ENCODE data around the gene DYNC1I1. TPM values are rescaled to one million over a fixed set of nuclear protein-coding genes. Genes with fewer than 3 reads are reported as not detected.

Gene DYNC1I1
- total RNA-seq, 1 donor from 2014 or later: 24.3 TPM

DNA sequence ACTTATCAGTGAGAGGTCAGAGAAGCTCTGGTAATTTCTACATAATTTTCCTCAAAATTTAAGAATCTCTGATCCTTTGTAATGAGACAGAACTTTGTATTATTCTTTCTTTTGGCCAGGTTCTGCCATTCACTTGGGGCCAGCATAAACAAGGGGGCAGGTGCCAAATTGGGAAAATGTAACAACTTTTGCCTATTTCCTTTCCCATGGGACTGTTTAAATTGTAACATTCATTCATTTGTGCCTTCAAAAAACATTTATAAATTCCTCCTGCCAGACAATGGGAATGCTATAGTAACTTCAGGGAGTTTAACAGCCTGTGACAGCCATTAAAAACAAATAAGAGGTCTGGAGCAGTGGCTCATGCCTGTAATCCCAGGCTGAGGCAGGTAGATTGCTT, 12.4 kb downstream of the DYNC1I1 start:
- no peak for DNase-seq (ENCODE audit: low spot score)
- intact Hi-C loops (cut with DNase I): no loop called here

DNA sequence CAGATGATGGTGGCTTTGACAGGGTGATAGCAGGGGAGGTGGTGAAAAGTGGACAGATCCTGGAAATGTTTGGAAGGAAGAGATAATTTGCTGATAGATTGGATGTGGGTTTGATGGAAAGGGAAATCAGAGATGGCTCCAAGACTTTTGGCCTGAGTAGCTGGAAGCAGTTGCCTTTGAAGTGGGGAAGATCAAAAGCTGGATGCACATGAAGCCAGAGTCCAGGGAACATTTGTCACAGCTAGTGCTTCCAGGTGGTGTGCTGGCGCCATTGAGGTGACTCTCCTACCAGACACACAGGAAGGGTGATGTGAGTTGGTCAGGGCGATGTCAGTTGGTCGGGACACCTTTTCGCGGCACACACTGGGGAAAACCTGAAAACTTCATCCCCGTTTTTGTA, 15.9 kb downstream of the DYNC1I1 start:
- intact Hi-C loops (cut with DNase I): no loop called here
- no peak for DNase-seq (ENCODE audit: low spot score)

DNA sequence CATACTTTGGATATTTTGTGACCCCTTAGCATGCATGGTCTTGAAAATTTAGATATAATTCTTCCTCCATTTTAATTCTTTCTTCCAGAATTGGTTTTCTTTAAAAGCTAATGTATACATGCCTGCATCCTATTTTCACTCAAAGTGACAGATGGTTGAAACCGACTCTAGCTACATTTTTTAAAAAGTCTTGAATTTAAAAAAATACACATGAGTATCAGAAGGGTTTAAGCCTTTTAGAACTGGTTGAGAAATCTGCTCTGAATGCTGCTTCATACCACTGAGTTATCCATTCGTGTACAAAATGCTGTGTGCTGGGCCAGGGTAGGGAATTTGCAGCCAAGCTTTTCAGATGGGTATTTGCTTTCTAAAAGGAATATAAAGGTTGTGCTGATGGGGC, 16.5 kb downstream of the DYNC1I1 start:
- DNase-seq (ENCODE audit: low spot score): no peak
- intact Hi-C loops (cut with DNase I): no loop called here

DNA sequence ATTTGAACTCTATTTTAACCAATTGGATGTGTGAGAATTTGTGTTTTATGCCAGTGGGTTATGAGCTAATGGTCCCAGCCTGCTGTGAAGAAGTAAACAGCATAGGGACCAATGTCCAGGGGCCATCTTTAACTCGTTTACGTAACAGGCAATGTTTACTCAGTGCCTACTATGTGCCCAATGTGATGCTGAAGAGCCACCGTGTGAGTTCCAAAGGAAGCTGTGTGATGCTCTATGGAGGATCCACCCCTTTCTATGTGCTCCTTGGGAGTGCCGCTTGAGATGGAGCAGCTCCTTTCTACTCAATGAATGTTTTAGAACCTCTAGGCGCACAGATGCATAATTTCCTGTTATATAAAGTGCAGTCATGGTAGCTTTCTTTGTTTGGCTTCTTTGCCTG, 21.3 kb downstream of the DYNC1I1 start:
- intact Hi-C loops (cut with DNase I): no loop called here
- DNase-seq (ENCODE audit: low spot score): no peak

DNA sequence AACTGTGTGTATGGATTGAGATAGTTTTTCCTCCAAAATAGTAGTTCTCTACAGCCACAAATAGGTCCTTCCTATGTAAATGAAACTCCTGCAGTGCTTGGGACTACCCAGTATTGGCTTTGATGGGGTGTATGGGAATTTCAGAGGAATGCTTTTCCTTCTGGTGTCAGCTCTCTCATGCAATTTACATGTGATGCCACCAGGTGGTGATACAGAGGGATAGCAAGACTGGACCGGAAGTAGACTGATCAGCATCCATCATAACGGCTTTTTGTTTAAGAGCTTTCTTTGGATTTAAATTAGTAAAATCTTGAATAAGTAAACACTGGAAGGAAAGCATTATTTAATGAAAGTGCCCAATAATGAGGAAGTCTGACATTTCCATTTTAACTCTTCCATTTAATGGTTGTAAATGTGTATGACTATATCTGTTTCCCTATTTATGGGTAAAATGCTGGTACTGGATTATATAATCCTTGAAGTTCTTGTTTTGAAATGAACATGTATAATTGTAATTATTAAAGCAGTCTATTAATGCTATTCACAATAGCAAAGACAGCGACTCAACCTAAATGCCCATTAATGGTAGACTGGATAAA, 22.7 kb downstream of the DYNC1I1 start:
- no peak for DNase-seq (ENCODE audit: low spot score)
- intact Hi-C loops (cut with DNase I): no loop called here

DNA sequence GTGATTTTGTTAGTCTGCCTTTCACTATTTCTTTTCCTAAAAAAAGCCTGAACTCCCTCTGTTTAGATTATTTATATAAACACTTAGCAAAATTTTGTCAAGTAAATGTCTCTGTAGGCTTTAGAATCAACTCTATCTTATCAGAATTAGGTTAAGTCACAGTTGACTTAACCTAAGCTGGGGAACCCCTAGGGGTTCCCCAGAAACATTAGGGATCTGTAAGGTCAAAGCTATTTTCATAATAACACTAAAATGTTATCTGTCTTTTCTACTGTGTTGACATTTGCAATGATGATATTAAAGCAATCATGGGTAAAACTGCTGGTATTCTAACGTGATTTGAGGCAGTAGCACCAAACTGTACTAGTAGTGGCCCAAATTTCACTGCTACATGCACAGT, 24.3 kb downstream of the DYNC1I1 start:
- intact Hi-C loops (cut with DNase I): no loop called here
- no peak for DNase-seq (ENCODE audit: low spot score)

DNA sequence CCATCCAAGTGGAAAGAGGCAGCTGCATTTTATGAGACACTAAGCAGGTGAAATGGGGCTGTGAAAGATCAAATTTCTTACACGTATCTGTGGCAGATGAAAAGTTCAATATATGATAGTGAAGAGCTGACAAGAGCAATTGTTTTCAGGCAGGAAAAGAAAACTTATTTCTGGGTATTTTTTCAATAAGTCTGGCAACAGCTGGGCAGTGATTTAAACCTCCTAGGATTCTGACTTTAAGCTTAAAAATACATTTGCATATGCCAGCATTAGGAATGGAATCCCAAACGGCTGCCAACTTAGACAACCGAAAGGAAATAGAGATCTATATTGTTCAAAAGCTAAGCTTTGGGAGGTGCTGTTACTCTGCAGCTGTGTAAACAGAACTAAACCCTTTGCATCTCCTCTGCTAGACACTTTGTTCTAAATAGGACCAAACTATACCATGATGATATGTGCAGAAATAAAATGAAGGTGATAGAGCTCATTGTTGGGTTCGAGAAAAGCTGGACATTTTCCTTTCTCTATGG, 26.1 kb downstream of the DYNC1I1 start:
- DNase-seq (ENCODE audit: low spot score): no peak
- intact Hi-C loops (cut with DNase I): no loop called here

DNA sequence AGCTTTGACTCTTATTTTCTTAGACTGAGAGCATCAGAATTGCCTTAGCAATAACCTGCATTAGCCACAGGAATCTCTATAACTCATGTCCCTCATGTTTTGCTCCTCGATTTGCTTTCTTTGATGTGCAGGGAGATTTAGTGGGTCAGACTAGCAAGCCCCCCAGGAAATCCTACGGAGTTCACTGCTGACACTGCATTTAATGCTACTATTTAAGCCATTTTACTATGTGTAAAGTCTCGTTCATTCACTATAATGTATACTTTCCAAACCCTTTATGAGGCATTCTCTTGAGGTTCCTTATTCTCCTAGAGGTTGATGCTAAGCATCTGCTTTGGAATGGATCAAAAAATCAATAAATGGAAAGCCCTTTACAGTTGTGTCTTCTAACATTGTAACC, 28.4 kb downstream of the DYNC1I1 start:
- intact Hi-C loops (cut with DNase I): no loop called here
- DNase-seq (ENCODE audit: low spot score): no peak

DNA sequence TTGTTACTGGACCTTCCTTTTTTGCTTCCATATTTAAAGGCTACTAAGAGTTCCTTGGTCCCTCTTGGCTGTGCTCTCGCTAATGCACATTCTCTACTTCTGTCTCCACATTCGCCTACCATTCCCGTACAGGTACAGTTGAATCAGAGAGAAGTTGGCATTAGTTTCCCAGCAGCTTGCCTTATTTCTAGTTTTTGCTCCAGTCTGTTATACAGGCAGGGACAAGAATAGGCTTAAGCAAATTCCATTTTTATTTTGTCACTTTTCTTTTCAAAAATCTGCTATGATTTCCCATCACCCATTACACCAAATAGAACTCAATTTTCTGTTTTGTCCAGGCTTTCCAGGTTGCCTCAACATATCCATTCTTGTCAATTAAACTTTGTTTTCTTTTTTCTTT, 29.9 kb downstream of the DYNC1I1 start:
- no peak for DNase-seq (ENCODE audit: low spot score)
- intact Hi-C loops (cut with DNase I): no loop called here

DNA sequence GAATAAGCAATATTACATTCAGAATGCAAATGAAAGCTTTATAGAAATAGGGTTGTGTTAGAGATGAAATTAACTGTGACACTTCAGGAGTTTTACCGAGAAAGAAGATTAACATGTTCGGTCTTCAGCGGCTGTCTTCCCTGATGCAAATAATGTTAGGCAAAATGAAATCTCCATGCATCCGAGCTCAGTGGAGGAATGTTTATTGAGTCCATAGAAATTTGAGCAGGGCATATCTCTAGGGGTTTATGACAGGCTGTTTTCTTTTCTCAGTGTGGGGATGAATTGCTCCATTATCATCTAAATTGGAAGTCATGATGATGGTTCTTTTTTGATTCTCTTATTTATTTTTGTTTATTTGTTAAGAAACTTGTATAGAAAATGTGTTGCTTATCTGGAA, 31.7 kb downstream of the DYNC1I1 start:
- intact Hi-C loops (cut with DNase I): no loop called here

DNA sequence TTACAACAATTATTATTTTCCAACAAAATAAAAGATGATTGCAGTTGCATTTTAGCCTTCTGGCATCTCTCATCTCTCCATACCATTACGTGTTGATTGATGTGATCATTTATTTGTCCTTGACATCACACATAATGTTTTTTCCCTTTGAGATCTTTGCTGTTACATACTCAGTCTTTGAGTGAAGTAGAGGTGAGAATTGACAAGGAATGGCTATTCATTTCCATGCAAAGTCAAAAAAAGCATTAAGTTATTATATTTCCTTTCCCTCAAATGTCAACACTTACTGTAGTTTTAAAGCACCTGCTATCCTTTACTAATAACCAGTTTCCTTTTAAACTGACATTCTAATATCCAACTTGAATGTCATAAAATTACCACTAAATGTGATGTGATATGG, 33.6 kb downstream of the DYNC1I1 start:
- DNase-seq (ENCODE audit: low spot score): no peak
- intact Hi-C loops (cut with DNase I): no loop called here

More for the DNA sequence above, 31.7 kb downstream of the DYNC1I1 start:
- no peak for DNase-seq (ENCODE audit: low spot score)

DNA sequence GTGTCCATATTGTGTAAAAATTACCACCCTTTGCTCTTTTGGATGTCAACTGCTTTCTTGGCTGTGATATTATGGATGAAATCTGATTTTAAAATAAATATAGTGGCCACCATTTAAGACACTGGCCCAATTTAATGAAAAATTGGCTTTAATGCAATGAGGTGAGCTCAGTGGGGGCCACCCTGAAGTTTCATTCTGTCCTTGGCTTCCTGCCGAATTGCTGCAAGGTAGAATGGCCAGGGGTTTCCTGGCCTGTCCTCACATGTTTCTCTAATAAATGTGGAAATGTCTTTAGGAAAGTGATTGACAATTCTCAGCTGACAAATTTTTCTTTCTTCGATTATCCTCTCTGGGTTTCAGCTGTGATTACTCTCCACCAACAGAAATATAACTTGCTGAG, 36.0 kb downstream of the DYNC1I1 start:
- intact Hi-C loops (cut with DNase I): no loop called here
- no peak for DNase-seq (ENCODE audit: low spot score)

DNA sequence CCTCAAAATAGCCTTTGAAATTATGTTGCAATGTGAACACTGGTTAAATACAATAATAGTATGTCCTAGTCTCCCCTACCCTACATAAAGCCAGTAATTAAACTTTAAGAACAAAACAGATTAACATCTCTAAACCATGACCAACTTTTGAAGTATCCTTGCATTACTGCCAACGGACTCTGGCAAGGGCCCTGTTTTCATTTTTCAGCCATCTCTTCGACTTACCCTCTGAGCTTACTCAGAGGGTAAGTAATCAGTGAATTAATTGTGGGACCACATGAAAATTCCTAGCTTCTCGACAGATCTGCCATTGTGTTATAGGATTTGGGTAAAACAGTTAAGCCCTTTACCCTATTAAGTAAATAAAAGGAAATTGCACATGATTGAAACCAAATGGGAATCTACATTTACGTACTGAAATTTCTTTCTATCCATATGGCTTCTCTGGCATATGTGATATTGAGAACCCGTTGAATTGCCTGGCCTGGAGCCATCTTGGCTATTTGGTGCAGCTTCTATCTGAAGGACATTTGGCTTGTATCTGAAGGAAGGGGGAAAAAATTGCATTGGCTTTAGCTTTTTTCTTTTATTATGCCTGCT, 39.6 kb downstream of the DYNC1I1 start:
- DNase-seq (ENCODE audit: low spot score): no peak
- intact Hi-C loops (cut with DNase I): no loop called here

DNA sequence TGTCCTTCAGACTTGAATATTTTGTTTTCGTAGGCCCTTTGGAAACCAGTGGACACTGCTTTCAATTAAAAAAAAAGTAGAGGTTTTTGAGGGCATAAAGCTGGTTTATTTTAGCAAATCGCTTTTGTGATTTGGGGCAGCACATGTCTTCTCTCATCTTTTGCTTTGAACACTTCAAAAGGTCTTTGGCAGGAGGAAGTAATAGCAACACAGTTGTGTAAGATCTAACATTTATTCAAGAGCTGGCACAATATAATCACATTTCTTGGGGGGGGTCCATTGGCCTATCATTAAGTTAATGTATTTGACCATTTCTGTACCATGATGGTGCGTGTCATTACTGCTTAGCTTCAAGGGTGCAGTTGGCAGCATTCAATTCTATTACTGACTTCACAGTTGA, 42.4 kb downstream of the DYNC1I1 start:
- intact Hi-C loops (cut with DNase I): no loop called here
- no peak for DNase-seq (ENCODE audit: low spot score)

DNA sequence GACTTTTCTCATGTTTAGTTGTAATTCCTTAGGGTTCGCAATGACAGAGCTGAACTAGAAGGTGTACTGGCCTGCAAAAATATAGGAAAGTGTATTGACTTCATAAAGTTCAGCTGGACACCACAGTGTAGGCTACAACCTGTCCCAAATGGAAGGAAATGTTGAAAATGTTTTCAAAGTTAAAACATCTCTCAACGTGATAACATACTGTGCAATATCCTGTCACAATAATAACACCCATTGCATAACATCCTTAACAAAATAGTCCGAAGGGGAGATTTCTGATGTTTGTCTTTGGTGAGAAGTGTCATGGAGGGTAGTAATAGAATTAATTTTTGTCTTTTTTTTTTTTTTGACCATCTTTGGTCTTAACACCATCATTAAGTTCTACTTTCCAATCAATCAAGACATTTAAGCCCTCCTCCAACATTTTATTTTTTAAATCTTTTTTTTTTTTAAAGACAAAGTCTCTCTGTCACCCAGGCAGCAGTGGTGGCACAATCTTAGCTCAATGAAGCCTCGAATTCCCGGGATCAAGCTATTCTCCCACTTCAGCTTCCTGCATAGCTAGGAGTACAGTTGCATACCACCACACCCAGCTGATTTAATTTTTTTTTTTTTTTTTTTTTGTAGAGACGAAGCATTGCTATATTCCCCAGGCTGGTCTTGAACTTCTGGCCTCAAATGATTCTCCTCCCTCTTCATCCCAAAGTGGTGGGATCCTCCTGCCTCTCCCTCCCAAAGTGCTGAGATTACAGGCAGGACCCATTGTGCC, 45.7 kb downstream of the DYNC1I1 start:
- DNase-seq (ENCODE audit: low spot score): no peak
- intact Hi-C loops (cut with DNase I): no loop called here

DNA sequence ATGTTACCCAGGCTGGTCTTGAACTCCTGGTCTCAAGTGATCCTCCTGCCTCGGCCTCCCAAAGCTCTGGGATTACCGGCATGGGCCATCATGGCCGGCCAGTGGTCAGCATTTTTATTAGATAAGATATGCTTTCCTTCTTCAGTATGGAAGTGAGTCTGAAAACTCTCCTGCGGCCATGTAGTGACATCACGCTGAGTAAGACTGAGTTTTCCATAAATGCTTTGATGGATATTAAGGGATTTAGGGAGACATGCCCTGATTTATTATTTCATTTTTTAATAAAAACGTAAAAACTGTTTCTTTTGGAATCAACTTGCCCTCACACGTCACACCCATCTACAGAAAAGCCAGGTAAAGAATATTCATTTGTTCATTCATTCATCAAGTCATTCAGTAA, 48.4 kb downstream of the DYNC1I1 start:
- intact Hi-C loops (cut with DNase I): no loop called here
- no peak for DNase-seq (ENCODE audit: low spot score)

DNA sequence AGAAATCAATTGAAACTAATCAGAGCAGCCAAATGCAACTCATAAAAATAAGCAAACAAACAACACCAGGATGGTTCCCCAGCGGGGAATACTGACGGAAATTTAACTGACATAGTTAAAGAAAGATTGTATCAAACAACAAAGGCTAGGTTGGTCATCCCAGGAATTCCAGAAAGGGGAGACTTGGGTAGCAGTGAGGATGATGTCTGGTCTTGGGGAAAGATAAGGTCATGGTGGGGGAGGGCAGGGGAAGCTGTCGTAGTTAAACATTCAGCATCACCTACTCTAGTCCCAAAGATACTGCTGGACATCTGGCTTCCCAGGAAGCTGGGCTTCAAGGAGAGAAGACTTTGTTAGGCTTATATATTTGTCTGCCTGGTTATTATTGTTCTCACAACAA, 50.4 kb downstream of the DYNC1I1 start:
- no peak for DNase-seq (ENCODE audit: low spot score)
- intact Hi-C loops (cut with DNase I): no loop called here

DNA sequence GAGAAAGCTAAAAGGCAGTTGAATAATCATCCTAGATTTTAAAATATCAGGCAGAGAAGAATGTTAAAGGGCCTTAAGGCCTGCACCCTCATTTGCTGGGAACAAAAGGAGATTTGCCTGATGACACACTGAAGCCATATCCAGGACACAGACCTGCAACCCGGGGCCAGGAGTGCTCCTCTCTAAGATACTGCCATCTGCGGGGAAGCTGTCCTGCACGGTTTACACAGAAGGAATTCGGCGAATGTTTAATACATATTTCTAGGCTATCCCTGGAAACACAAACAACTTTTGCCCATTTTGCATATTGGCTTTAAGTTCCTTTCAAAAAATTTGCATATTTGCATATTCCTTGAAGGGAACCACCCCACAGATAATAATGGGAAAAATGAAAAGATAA, 52.3 kb downstream of the DYNC1I1 start:
- no peak for DNase-seq (ENCODE audit: low spot score)
- intact Hi-C loops (cut with DNase I): no loop called here

DNA sequence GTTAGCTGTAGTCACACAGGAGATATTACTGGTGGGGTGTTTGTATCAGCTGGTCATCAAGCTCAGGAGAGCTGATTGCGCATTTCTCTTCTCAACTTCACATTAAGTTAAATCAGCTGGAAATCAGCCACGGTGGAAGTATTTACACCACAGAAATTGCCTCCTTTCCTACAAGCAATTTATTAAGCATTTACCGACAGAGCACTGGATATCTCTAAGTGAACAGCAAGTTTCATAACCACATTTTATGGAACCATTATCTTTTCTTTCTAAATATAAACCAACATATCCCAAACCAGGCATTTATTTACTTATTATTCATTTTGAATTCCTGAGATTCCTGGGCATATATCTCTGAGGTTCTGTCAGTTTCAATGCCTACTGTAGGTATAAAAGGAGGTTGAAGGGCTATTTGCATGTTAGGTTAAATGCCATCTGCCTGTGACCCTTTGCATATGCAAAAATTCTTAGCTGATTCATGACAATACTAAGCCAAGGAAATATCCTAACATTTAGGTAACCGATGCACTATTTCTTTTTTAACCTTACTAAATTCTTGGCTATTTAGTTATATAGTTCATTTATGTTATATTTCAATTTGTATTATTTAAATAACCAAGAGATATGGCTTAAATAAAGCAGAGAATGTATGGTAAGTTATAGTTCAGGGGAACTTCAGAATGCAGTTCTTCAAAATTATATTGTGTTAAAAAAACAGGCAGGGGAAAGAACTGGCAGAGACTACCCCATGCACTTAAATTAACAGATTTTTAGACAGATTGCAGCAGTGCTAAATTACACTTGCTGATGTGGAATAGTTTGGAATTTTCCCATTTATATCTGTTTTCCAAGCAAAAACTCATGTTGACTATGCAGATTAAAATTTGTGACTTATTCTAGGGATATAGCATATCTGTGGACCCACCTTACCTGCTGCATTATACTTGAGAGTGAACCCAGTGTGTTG, 56.8 kb downstream of the DYNC1I1 start:
- intact Hi-C loops (cut with DNase I): no loop called here
- no peak for DNase-seq (ENCODE audit: low spot score)
